Heart right ventricle (tissue), 16 donors: ENCODE data around the gene VARS2. TPM values are rescaled to one million over a fixed set of nuclear protein-coding genes. Genes with fewer than 3 reads are reported as not detected.

ENCODE experiments used
- ATAC-seq, 8 donors: fragments of 200-7000 bp; cut with Tn5 transposase; one replicate each; pipeline ENCODE4 v1.9.1; 2020; ENCODE audit warnings: mild to moderate bottlenecking in 8 of 8, moderate library complexity in 8 of 8, moderate number of reproducible peaks in 1 of 8
- DNase-seq, 2 donors: peaks; one replicate each; pipeline ENCODE4 v3.0.0-alpha.2; 2020
- H3K27ac ChIP-seq, 10 donors: fragments of 200-600 bp; sonication (generic) in 2 of 10; one replicate each; pipeline versions ENCODE4 v1.5.0 to v1.8.0; 2020 to 2022; ENCODE audit warnings: mild to moderate bottlenecking in 3 of 10
- H3K27me3 ChIP-seq, 7 donors: fragments of 200-600 bp; one replicate each; pipeline ENCODE4 v1.8.0; 2021 to 2022; ENCODE audit warnings: mild to moderate bottlenecking in 2 of 7
- H3K36me3 ChIP-seq, 9 donors: fragments of 200-600 bp; sonication (generic) in 1 of 9; one replicate each; pipeline versions ENCODE4 v1.5.0 to v1.8.0; 2020 to 2022; ENCODE audit warnings: mild to moderate bottlenecking in 2 of 9
- H3K4me1 ChIP-seq, 9 donors: fragments of 200-600 bp; sonication (generic) in 1 of 9; one replicate each; pipeline versions ENCODE4 v1.5.0 to v1.8.0; 2020 to 2022; ENCODE audit warnings: mild to moderate bottlenecking in 4 of 9
- H3K4me3 ChIP-seq, 10 donors: fragments of 200-600 bp; sonication (generic) in 2 of 10; one replicate each; pipeline versions ENCODE4 v1.5.0 to v1.8.0; 2020 to 2022; ENCODE audit warnings: mild to moderate bottlenecking in 7 of 10, moderate library complexity in 2 of 10
- H3K9me3 ChIP-seq, 11 donors: fragments of 200-600 bp in 10 of 11; sonication (generic) in 2 of 11; one replicate each; pipeline versions ENCODE4 v1.5.0 to v1.8.0; 2013 to 2022; ENCODE audit warnings: mild to moderate bottlenecking in 2 of 11, control low read depth in 1 of 11, moderate library complexity in 1 of 11
- CTCF ChIP-seq, 9 donors: fragments of 200-600 bp; sonication (generic) in 2 of 9; IDR thresholded peaks; one replicate each; pipeline versions ENCODE4 v1.5.0 to v1.8.0; 2021 to 2022; ENCODE audit warnings: antibody characterized with exemption in 9 of 9, mild to moderate bottlenecking in 5 of 9, moderate library complexity in 1 of 9
- WGBS, 2 donors: extraction: QIAGEN DNeasy Blood & Tissue Kit; methylation state at CpG; one replicate each; pipeline ENCODE4 v1.1.7; 2013; ENCODE audit warnings: inconsistent platforms in 1 of 2; 5-methylcytosine and 5-hydroxymethylcytosine counted together
- intact Hi-C, 10 donors: fragments of 100-400 bp; cut with DNase I; formaldehyde crosslinking; loops; one replicate each; pipeline versions ENCODE4 v1.11.1 to v1.14.2; 2022
- polyA plus RNA-seq, 2 donors: library from polyadenylated mRNA; stranded (reverse); fragments of 200-250 nt; gene quantifications; one replicate each; pipeline ENCODE4 v1.2.3, GENCODE V29; 2013
- total RNA-seq, 10 donors: library from RNA; stranded (reverse); fragmentation: NEBNext Ultra II Directional in 3 of 10; extraction: Animal tissue kit (Norgen Biotek cat#: 25700) in 3 of 10; gene quantifications; one replicate each; pipeline versions ENCODE4 v1.2.1 to v1.2.4, GENCODE V29; 2021 to 2023
- donor health status: Arrhythmogenic right ventricular cardiomyopathy.
- donor health status: ischemic (EF 13 %, LVEDD 7.1; RV severe dilation, severe dysfunction).
- donor health status: healthy with polysubstance abuse.
- donor health status: DM: no; HTN: yes; CAD: no.
- donor health status: DM: no; HTN: no; CAD: no.
- donor health status: ischemic (EF 25% LVEDD 6.9; RV normal size, moderate dysfunction).
- donor health status: ischemic (EF 25% LVEDD 5.7; RV mildly dilated, moderate dysfunction).
- donor health status: healthy.
- donor health status: DM: yes; HTN: yes; CAD: no.
- donor health status: Ischemic cardiomyopathy.
- donor health status: ischemic (EF 35%, LVEDD 5.7; RV mildly dilated, moderate dysfunction).
- donor health status: nonischemic (EF 11% LVEDD 7.7; RV severe dilation, severe dysfunction).
- donor health status: DM: yes; HTN: yes; CAD: no.
- donor health status: PGD.
- donor health status: ischemic (EF 29% LVEDD 5.4; RV normal size, mild dysfunction).
- donor health status: nonischemic (EF 23%, LVEDD 6.1; RV moderate dilation, normal function).

The VARS2 gene
- total and polyA plus RNA-seq, 12 donors: 9.3 to 28.4 (median 22.5) TPM

- H3K9me3 ChIP-seq: no peaks in the 10 kb centered on the region
- DNase-seq (no peak), ATAC-seq (no peak)
- H3K4me3 ChIP-seq: peak overlapping the region in 3 of 10 donors; percentile 81 to 96 (median 82)
- 61 to 66% methylated on average over 15 of the region's 15 CpGs for WGBS, 2 donors
- H3K4me1 ChIP-seq: peaks cover 15 to 54% (median 38%) of the 10 kb centered on the region in 9 donors
- peak overlapping the region; percentile 43 to 90 (median 84) for H3K27ac ChIP-seq
- H3K36me3 ChIP-seq: no peaks in the 10 kb centered on the region
- no peak for TF ChIP-seq CTCF (IDR thresholded peaks at IDR 0.05)
- intact Hi-C loops: loop anchor here in 3 of 10 donors (5.0 to 10.0 kb wide), 4 partner anchors 56 to 198 kb away; partner anchors contain the start of genes FLOT1 (in 1 of the 3), IER3 (in 1 of the 3) and PPP1R18 (in 1 of the 3)
- H3K27me3 ChIP-seq: peaks cover 0 to 22% (median 0%) of the 10 kb centered on the region in 7 donors
These were observed 31.0 kb upstream of the VARS2 start for GRCh38 chr6:30882759-30883684.

- peaks cover 0 to 3% (median 0%) of the 10 kb centered on the region in 9 donors for H3K36me3 ChIP-seq
- peak within 1 kb of the TSS; percentile 43 to 90 (median 84) for H3K27ac ChIP-seq
- DNase-seq (peak; percentile 73 to 76), ATAC-seq (peak; percentile 63 to 89 (median 73))
- intact Hi-C loops: loop anchor here in 3 of 10 donors (5.0 to 10.0 kb wide), 4 partner anchors 57 to 199 kb away; partner anchors contain the start of genes FLOT1 (in 1 of the 3), IER3 (in 1 of the 3) and PPP1R18 (in 1 of the 3)
- WGBS, 2 donors: 12 to 21% methylated on average over 38 to 60 of the region's 62 CpGs
- H3K27me3 ChIP-seq: peaks cover 0 to 22% (median 0%) of the 10 kb centered on the region in 7 donors
- no peak for TF ChIP-seq CTCF (IDR thresholded peaks at IDR 0.05)
- no peaks in the 10 kb centered on the region for H3K9me3 ChIP-seq
- peak within 1 kb of the TSS; percentile 53 to 96 (median 74) for H3K4me3 ChIP-seq
- peaks cover 13 to 58% (median 36%) of the 10 kb centered on the region in 9 donors for H3K4me1 ChIP-seq
These were observed 30.1 kb upstream of the VARS2 start, which contains the start of gene DDR1 for GRCh38 chr6:30883685-30884520. TSS of gene DDR1 (plus strand) at chr6:30884519. CDS start at chr6:30888730, 4,211 bp downstream.

GRCh38 chr6:30884521-30885480 lies 29.2 kb upstream of the VARS2 start:
- peaks cover 0 to 12% (median 0%) of the 10 kb centered on the region in 9 donors for H3K36me3 ChIP-seq
- peak overlapping the region; percentile 43 to 90 (median 84) for H3K27ac ChIP-seq
- TF ChIP-seq CTCF (IDR thresholded peaks at IDR 0.05): no peak
- H3K4me3 ChIP-seq: peak overlapping the region; percentile 53 to 96 (median 74)
- intact Hi-C loops: loop anchor here in 4 of 10 donors (1.0 to 10.0 kb wide), 5 partner anchors 24 to 200 kb away; partner anchors contain the start of genes FLOT1 (in 2 of the 4), IER3 (in 2 of the 4), GTF2H4 (in 1 of the 4) and PPP1R18 (in 1 of the 4)
- peaks cover 13 to 60% (median 36%) of the 10 kb centered on the region in 9 donors for H3K4me1 ChIP-seq
- H3K9me3 ChIP-seq: no peaks in the 10 kb centered on the region
- H3K27me3 ChIP-seq: peaks cover 0 to 22% (median 0%) of the 10 kb centered on the region in 7 donors
- 3 to 6% methylated on average over 50 to 59 of the region's 59 CpGs for WGBS, 2 donors
- ATAC-seq: peak; percentile 18 to 64 (median 38)
- DNase-seq: peak in 1 of 2 donors; percentile 34
